ENCODE results near the gene SLC2A4RG. TPM values are rescaled to one million over a fixed set of nuclear protein-coding genes. Genes with fewer than 3 reads are reported as not detected.

SLC2A4RG gene
- total and polyA plus RNA-seq, 2 of the 13 experiments (the other 11 are each of a cell fraction or from before 2014, with no cell fraction given) = 91.4 to 95.9 TPM

- TF ChIP-seq ZBTB39 (CRISPR knock-in tag; IDR thresholded peaks at IDR 0.05) = no peak
- TF ChIP-seq SIN3B (IDR thresholded peaks at IDR 0.05; ENCODE audit: low read length) = no peak
- TF ChIP-seq IKZF1 (IDR thresholded peaks at IDR 0.05) = no peak
- no peak for TF ChIP-seq ZNF562 (CRISPR knock-in tag; IDR thresholded peaks at IDR 0.05; ENCODE audit: borderline replicate concordance)
- TF ChIP-seq AHDC1 (CRISPR knock-in tag; IDR thresholded peaks at IDR 0.05; ENCODE audit: borderline replicate concordance) = no peak
- TF ChIP-seq ZFP37 (CRISPR knock-in tag; IDR thresholded peaks at IDR 0.05; ENCODE audit: borderline replicate concordance) = no peak
- peak; percentile 34; the same call in 1 of the 2 replicates for TF ChIP-seq SIN3A (IDR thresholded peaks at IDR 0.05; ENCODE audit: borderline replicate concordance, low read depth, low read length)
- TF ChIP-seq RCOR2 (CRISPR knock-in tag; IDR thresholded peaks at IDR 0.05) = no peak
- 0 out of 2 replicates have a peak, but pooled peaks have one; percentile 19 for TF ChIP-seq ZNF784 (CRISPR knock-in tag; IDR thresholded peaks at IDR 0.05; ENCODE audit: borderline replicate concordance)
- TF ChIP-seq, protein P1, sequence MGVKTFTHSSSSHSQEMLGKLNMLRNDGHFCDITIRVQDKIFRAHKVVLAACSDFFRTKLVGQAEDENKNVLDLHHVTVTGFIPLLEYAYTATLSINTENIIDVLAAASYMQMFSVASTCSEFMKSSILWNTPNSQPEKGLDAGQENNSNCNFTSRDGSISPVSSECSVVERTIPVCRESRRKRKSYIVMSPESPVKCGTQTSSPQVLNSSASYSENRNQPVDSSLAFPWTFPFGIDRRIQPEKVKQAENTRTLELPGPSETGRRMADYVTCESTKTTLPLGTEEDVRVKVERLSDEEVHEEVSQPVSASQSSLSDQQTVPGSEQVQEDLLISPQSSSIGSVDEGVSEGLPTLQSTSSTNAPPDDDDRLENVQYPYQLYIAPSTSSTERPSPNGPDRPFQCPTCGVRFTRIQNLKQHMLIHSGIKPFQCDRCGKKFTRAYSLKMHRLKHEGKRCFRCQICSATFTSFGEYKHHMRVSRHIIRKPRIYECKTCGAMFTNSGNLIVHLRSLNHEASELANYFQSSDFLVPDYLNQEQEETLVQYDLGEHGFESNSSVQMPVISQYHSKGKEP (CRISPR knock-in tag; IDR thresholded peaks at IDR 0.05) = no peak
- no peak for TF ChIP-seq POGK (CRISPR knock-in tag; conservative IDR thresholded peaks at IDR 0.05)
- TF ChIP-seq ZNF232 (CRISPR knock-in tag; IDR thresholded peaks at IDR 0.05; ENCODE audit: borderline replicate concordance) = no peak
- peak; percentile 21 for TF ChIP-seq ELF1 (CRISPR knock-in tag; IDR thresholded peaks at IDR 0.05)
- TF ChIP-seq, protein P2, sequence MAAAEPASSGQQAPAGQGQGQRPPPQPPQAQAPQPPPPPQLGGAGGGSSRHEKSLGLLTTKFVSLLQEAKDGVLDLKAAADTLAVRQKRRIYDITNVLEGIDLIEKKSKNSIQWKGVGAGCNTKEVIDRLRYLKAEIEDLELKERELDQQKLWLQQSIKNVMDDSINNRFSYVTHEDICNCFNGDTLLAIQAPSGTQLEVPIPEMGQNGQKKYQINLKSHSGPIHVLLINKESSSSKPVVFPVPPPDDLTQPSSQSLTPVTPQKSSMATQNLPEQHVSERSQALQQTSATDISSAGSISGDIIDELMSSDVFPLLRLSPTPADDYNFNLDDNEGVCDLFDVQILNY (CRISPR knock-in tag; conservative IDR thresholded peaks at IDR 0.05) = peak; percentile 67; the same call in 1 of the 2 replicates
- TF ChIP-seq ZNF598 (CRISPR knock-in tag; IDR thresholded peaks at IDR 0.05; ENCODE audit: borderline replicate concordance) = peak; percentile 71; the same call in 1 of the 2 replicates
Measured at GRCh38 chr20:63736893-63737694, 2.5 kb upstream of the SLC2A4RG start (continued).

Measured in HepG2 (cell line).